Naive thymus-derived CD4-positive, alpha-beta T cell (primary cell): ENCODE results near the gene BCAT1. TPM values are rescaled to one million over a fixed set of nuclear protein-coding genes. Genes with fewer than 3 reads are reported as not detected.
A peak's percentile ranks its signal among the peaks of the same experiment; 100 is the strongest.

Experiments
- ATAC-seq: fragments of 150-1000 bp; cut with Tn5 transposase; 2 replicates; pipeline ENCODE4 v1.10.0; 2021; ENCODE audit warnings: mild to moderate bottlenecking, moderate library complexity
- CTCF ChIA-PET: fragments of 350-600 bp; sonication (Branson Sonifier 250); formaldehyde crosslinking; loops from one replicate; lab custom pipeline; 2021; ENCODE audit warnings: antibody characterized with exemption; lab: Charles Lee
- POLR2A ChIA-PET: fragments of 350-600 bp; sonication (Branson Sonifier 250); formaldehyde crosslinking; loops from one replicate; lab custom pipeline; 2021; ENCODE audit warnings: antibody characterized with exemption, inconsistent platforms; lab: Charles Lee
- DNase-seq, 9 donors: peaks; one replicate each; pipeline versions ENCODE4 v3.0.0 to v3.0.0-alpha.2; 2020 to 2022; ENCODE audit warnings: mixed read lengths in 1 of 9
- H3K27ac ChIP-seq: one replicate; pipeline ENCODE4 v1.7.0; 2013; ENCODE audit warnings: mild to moderate bottlenecking, low read depth, low read length, moderate library complexity
- H3K27me3 ChIP-seq, 2 donors: one replicate each; pipeline ENCODE4 v1.7.0; 2013; ENCODE audit warnings: low read length in 2 of 2, mild to moderate bottlenecking in 2 of 2, moderate library complexity in 2 of 2; ENCODE audit not compliant: control insufficient read depth in 2 of 2, insufficient read depth in 2 of 2
- H3K36me3 ChIP-seq, 3 experiments: 1 replicate in 2 of 3; 2 replicates in 1 of 3; pipeline ENCODE4 v1.7.0; 2013; ENCODE audit warnings: low read length in 3 of 3, mild to moderate bottlenecking in 3 of 3, moderate library complexity in 1 of 3; ENCODE audit not compliant: insufficient read depth in 3 of 3, control insufficient read depth in 2 of 3
- H3K4me1 ChIP-seq, 2 donors: one replicate each; pipeline ENCODE4 v1.7.0; 2013; ENCODE audit warnings: low read length in 2 of 2, mild to moderate bottlenecking in 2 of 2, moderate library complexity in 1 of 2; ENCODE audit not compliant: control insufficient read depth in 2 of 2, insufficient read depth in 2 of 2
- H3K4me3 ChIP-seq: 2 replicates; pipeline ENCODE4 v1.7.0; 2013; ENCODE audit warnings: mild to moderate bottlenecking, low read length
- H3K9me3 ChIP-seq, 3 experiments: 1 replicate in 2 of 3; 2 replicates in 1 of 3; pipeline ENCODE4 v1.7.0; 2013; ENCODE audit warnings: low read length in 3 of 3; ENCODE audit not compliant: control insufficient read depth in 2 of 3
- H3K27ac Mint-ChIP-seq, 9 donors: one replicate each; pipeline ENCODE4 v1.8.0; 2020 to 2022; ENCODE audit warnings: mixed read lengths in 9 of 9, mild to moderate bottlenecking in 8 of 9, moderate library complexity in 5 of 9, inconsistent platforms in 2 of 9
- H3K27me3 Mint-ChIP-seq, 5 donors: one replicate each; pipeline ENCODE4 v1.8.0; 2021 to 2022; ENCODE audit warnings: mixed read lengths in 5 of 5, mild to moderate bottlenecking in 1 of 5
- H3K36me3 Mint-ChIP-seq, 5 donors: one replicate each; pipeline ENCODE4 v1.8.0; 2020 to 2022; ENCODE audit warnings: mixed read lengths in 5 of 5, mild to moderate bottlenecking in 3 of 5, inconsistent platforms in 1 of 5
- H3K4me1 Mint-ChIP-seq, 7 donors: one replicate each; pipeline ENCODE4 v1.8.0; 2020 to 2022; ENCODE audit warnings: mixed read lengths in 7 of 7, mild to moderate bottlenecking in 3 of 7, inconsistent platforms in 1 of 7
- H3K4me3 Mint-ChIP-seq, 10 donors: one replicate each; pipeline ENCODE4 v1.8.0; 2020 to 2022; ENCODE audit warnings: mild to moderate bottlenecking in 10 of 10, mixed read lengths in 10 of 10, moderate library complexity in 6 of 10, inconsistent platforms in 2 of 10
- H3K9me3 Mint-ChIP-seq, 11 donors: one replicate each; pipeline ENCODE4 v1.8.0; 2020 to 2022; ENCODE audit warnings: mixed read lengths in 11 of 11, mild to moderate bottlenecking in 4 of 11, inconsistent platforms in 1 of 11, moderate library complexity in 1 of 11
- intact Hi-C, 2 donors: fragments of 100-400 bp; cut with micrococcal nuclease; formaldehyde crosslinking; loops; one replicate each; pipeline ENCODE4 v1.15.1; 2023
- polyA plus RNA-seq, 2 donors: library from polyadenylated mRNA; unstranded; fragments of 300-500 nt; fragmentation: Illumina TruSeq; gene quantifications; one replicate each; pipeline ENCODE4 v1.2.3, GENCODE V29; 2021
- total RNA-seq, 6 experiments: library from RNA in 5 of 6; stranded (reverse) in 5 of 6; gene quantifications; 1 replicate in 5 of 6; 2 replicates in 1 of 6; pipeline ENCODE4 v1.2.3 and lab custom pipeline; 2021 to 2026

Gene BCAT1
- total and polyA plus RNA-seq, 7 experiments from 2014 or later = 0.70 to 29.3 (median 1.1) TPM

GRCh38 chr12:24954261-24954660, 5.4 kb upstream of the BCAT1 start:
- H3K36me3 ChIP-seq = no peaks in the 10 kb centered on the region
- Mint-ChIP-seq H3K4me3 (no peak overlapping the region), H3K4me1 (peaks cover 0 to 18% (median 2%) of the 10 kb centered on the region in 7 donors), H3K27me3 (peaks cover 7 to 47% (median 40%) of the 10 kb centered on the region in 5 donors), H3K36me3 (no peaks in the 10 kb centered on the region), H3K27ac (no peak overlapping the region), H3K9me3 (peaks cover 0 to 5% (median 0%) of the 10 kb centered on the region in 11 donors)
- H3K9me3 ChIP-seq = no peaks in the 10 kb centered on the region
- ChIA-PET POLR2A (no interaction called here), CTCF (no interaction called here)
- no peaks in the 10 kb centered on the region for H3K27me3 ChIP-seq
- DNase-seq = no peak
- no peak for ATAC-seq
- no peak overlapping the region for H3K27ac ChIP-seq
- no peaks in the 10 kb centered on the region for H3K4me1 ChIP-seq
- no peak overlapping the region for H3K4me3 ChIP-seq
- intact Hi-C loops = no loop called here

- peaks cover 0 to 5% of the 10 kb centered on the region in 2 donors for H3K27me3 ChIP-seq
- Mint-ChIP-seq H3K4me3 (no peak overlapping the region), H3K36me3 (no peaks in the 10 kb centered on the region), H3K27ac (no peak overlapping the region), H3K9me3 (peaks cover 0 to 5% (median 0%) of the 10 kb centered on the region in 11 donors), H3K4me1 (peaks cover 9 to 37% (median 16%) of the 10 kb centered on the region in 7 donors), H3K27me3 (peaks cover 20 to 53% (median 50%) of the 10 kb centered on the region in 5 donors)
- peaks cover 8 to 10% of the 10 kb centered on the region in 2 donors for H3K4me1 ChIP-seq
- ATAC-seq (no peak), DNase-seq (no peak)
- CTCF ChIA-PET = no interaction called here
- H3K4me3 ChIP-seq = no peak overlapping the region
- H3K36me3 ChIP-seq = no peaks in the 10 kb centered on the region
- H3K27ac ChIP-seq = no peak overlapping the region
- intact Hi-C loops = no loop called here
- POLR2A ChIA-PET = no interaction called here
- no peaks in the 10 kb centered on the region for H3K9me3 ChIP-seq
Measured at GRCh38 chr12:24952389-24952788, 3.5 kb upstream of the BCAT1 start.

GRCh38 chr12:24950231-24950834, 1.4 kb upstream of the BCAT1 start:
- ATAC-seq (no peak), DNase-seq (no peak)
- ChIA-PET POLR2A (no interaction called here), CTCF (no interaction called here)
- Mint-ChIP-seq H3K36me3 (peaks cover 0 to 1% (median 0%) of the 10 kb centered on the region in 5 donors), H3K27ac (no peak overlapping the region), H3K4me3 (peak overlapping the region in 3 of 10 donors; percentile 1 to 23 (median 22)), H3K9me3 (peaks cover 0 to 1% (median 0%) of the 10 kb centered on the region in 11 donors), H3K27me3 (peaks cover 21 to 64% (median 57%) of the 10 kb centered on the region in 5 donors), H3K4me1 (peaks cover 13 to 49% (median 25%) of the 10 kb centered on the region in 7 donors)
- no peaks in the 10 kb centered on the region for H3K9me3 ChIP-seq
- H3K27me3 ChIP-seq = peaks cover 0 to 8% of the 10 kb centered on the region in 2 donors
- no peak overlapping the region for H3K27ac ChIP-seq
- H3K4me1 ChIP-seq = peaks cover 8 to 14% of the 10 kb centered on the region in 2 donors
- intact Hi-C loops = no loop called here
- no peaks in the 10 kb centered on the region for H3K36me3 ChIP-seq
- no peak overlapping the region for H3K4me3 ChIP-seq

GRCh38 chr12:24948420-24948756, 513 bp downstream of the BCAT1 start:
- ATAC-seq (peak; percentile 40), DNase-seq (peak in 4 of 9 donors; percentile 3 to 57 (median 14))
- peak overlapping the region; percentile 51 for H3K4me3 ChIP-seq
- CTCF ChIA-PET = no interaction called here
- H3K27ac ChIP-seq = no peak overlapping the region
- H3K4me1 ChIP-seq = peaks cover 8 to 14% of the 10 kb centered on the region in 2 donors
- H3K4me1 Mint-ChIP-seq = peaks cover 13 to 59% (median 27%) of the 10 kb centered on the region in 7 donors
- H3K27me3 Mint-ChIP-seq = peaks cover 21 to 70% (median 61%) of the 10 kb centered on the region in 5 donors
- H3K9me3 Mint-ChIP-seq = peaks cover 0 to 4% (median 0%) of the 10 kb centered on the region in 11 donors
- H3K36me3 ChIP-seq = no peaks in the 10 kb centered on the region
- intact Hi-C loops = loop anchor here in 1 of 2 donors (1.0 kb wide), 1 partner anchor 109 kb away; no protein-coding TSS in a partner anchor
- H3K9me3 ChIP-seq = no peaks in the 10 kb centered on the region
- peak overlapping the region; percentile 82 to 94 (median 88) for H3K4me3 Mint-ChIP-seq
- peaks cover 0 to 8% of the 10 kb centered on the region in 2 donors for H3K27me3 ChIP-seq
- H3K27ac Mint-ChIP-seq = peak overlapping the region in 4 of 9 donors; percentile 43 to 86 (median 72)
- POLR2A ChIA-PET = no interaction called here
- peaks cover 0 to 8% (median 0%) of the 10 kb centered on the region in 5 donors for H3K36me3 Mint-ChIP-seq

GRCh38 chr12:24947541-24948419, 1.1 kb downstream of the BCAT1 start:
- Mint-ChIP-seq H3K27me3 (peaks cover 21 to 74% (median 65%) of the 10 kb centered on the region in 5 donors), H3K27ac (peak overlapping the region in 1 of 9 donors; percentile 86), H3K4me3 (peak overlapping the region; percentile 82 to 94 (median 88)), H3K36me3 (peaks cover 0 to 9% (median 0%) of the 10 kb centered on the region in 5 donors), H3K9me3 (peaks cover 0 to 4% (median 0%) of the 10 kb centered on the region in 11 donors), H3K4me1 (peaks cover 13 to 63% (median 27%) of the 10 kb centered on the region in 7 donors)
- ChIA-PET CTCF (no interaction called here), POLR2A (interaction anchor here (0.6 kb wide), 1 partner anchor 119 kb away, joined by 3 read pairs; no protein-coding TSS in a partner anchor)
- Histone ChIP-seq H3K4me1 (peaks cover 8 to 14% of the 10 kb centered on the region in 2 donors), H3K36me3 (no peaks in the 10 kb centered on the region), H3K9me3 (no peaks in the 10 kb centered on the region), H3K27ac (no peak overlapping the region), H3K4me3 (peak overlapping the region; percentile 51), H3K27me3 (peaks cover 0 to 8% of the 10 kb centered on the region in 2 donors)
- DNase-seq (no peak), ATAC-seq (no peak)
- intact Hi-C loops = loop anchor here in 1 of 2 donors (1.0 kb wide), 3 partner anchors 44 to 108 kb away; no protein-coding TSS in a partner anchor

GRCh38 chr12:24945845-24946244, 3.1 kb downstream of the BCAT1 start:
- Mint-ChIP-seq H3K27ac (peak overlapping the region in 1 of 9 donors; percentile 23), H3K4me1 (peaks cover 13 to 73% (median 27%) of the 10 kb centered on the region in 7 donors), H3K9me3 (peaks cover 0 to 4% (median 0%) of the 10 kb centered on the region in 11 donors), H3K36me3 (peaks cover 0 to 16% (median 4%) of the 10 kb centered on the region in 5 donors), H3K27me3 (peaks cover 21 to 90% (median 76%) of the 10 kb centered on the region in 5 donors), H3K4me3 (no peak overlapping the region)
- H3K36me3 ChIP-seq = no peaks in the 10 kb centered on the region
- H3K27me3 ChIP-seq = peaks cover 0 to 8% of the 10 kb centered on the region in 2 donors
- DNase-seq = no peak
- CTCF ChIA-PET = no interaction called here
- peaks cover 8 to 14% of the 10 kb centered on the region in 2 donors for H3K4me1 ChIP-seq
- POLR2A ChIA-PET = no interaction called here
- no peak overlapping the region for H3K4me3 ChIP-seq
- intact Hi-C loops = no loop called here
- H3K9me3 ChIP-seq = no peaks in the 10 kb centered on the region
- H3K27ac ChIP-seq = no peak overlapping the region
- no peak for ATAC-seq
